ENCODE results near the gene RAB11FIP4. TPM values are rescaled to one million over a fixed set of nuclear protein-coding genes. Genes with fewer than 3 reads are reported as not detected.

Gene RAB11FIP4
- polyA plus RNA-seq, 1 of the 3 experiments (the other 2 are of a cell fraction) = 9.4 TPM

GRCh38 chr17:31355935-31356334 lies 35.5 kb upstream of the RAB11FIP4 start:
- H3K4me2 ChIP-seq = no peak overlapping the region
- no peak overlapping the region for H3K27ac ChIP-seq (ENCODE audit: low read depth in 2 of 2, low read length in 1 of 2)
- H3K9me3 ChIP-seq = no peaks in the 10 kb centered on the region
- H3K79me2 ChIP-seq (ENCODE audit: insufficient read depth) = no peaks in the 10 kb centered on the region
- no peaks in the 10 kb centered on the region for H3K4me1 ChIP-seq (ENCODE audit: control insufficient read depth in 1 of 2, insufficient read depth in 2 of 2, low read depth in 1 of 2, low read length in 1 of 2)
- no peak overlapping the region for H3K4me3 ChIP-seq (ENCODE audit: low read depth in 2 of 2, low read length in 1 of 2)
- H3K27me3 ChIP-seq (ENCODE audit: insufficient read depth) = no peaks in the 10 kb centered on the region
- peaks cover 6% of the 10 kb centered on the region for H3F3A ChIP-seq (replicated peaks; ENCODE audit: insufficient read depth)
- H2AFZ ChIP-seq (ENCODE audit: low read depth) = no peak overlapping the region
- ChIA-PET CTCF (interaction anchor here (0.7 to 1.2 kb wide), 3 partner anchors 11 to 33 kb away, joined by 3 to 4 read pairs (median 4); no protein-coding TSS in a partner anchor), POLR2A (no interaction called here)
- H4K20me1 ChIP-seq (ENCODE audit: insufficient read depth) = no peaks in the 10 kb centered on the region
- no peak for TF ChIP-seq NRF1 (IDR thresholded peaks at IDR 0.05; ENCODE audit: low read depth, low read length)
- TF ChIP-seq, protein P1, sequence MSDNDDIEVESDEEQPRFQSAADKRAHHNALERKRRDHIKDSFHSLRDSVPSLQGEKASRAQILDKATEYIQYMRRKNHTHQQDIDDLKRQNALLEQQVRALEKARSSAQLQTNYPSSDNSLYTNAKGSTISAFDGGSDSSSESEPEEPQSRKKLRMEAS (IDR thresholded peaks at IDR 0.05; ENCODE audit: low read depth) = no peak
- TF ChIP-seq, protein P2, sequence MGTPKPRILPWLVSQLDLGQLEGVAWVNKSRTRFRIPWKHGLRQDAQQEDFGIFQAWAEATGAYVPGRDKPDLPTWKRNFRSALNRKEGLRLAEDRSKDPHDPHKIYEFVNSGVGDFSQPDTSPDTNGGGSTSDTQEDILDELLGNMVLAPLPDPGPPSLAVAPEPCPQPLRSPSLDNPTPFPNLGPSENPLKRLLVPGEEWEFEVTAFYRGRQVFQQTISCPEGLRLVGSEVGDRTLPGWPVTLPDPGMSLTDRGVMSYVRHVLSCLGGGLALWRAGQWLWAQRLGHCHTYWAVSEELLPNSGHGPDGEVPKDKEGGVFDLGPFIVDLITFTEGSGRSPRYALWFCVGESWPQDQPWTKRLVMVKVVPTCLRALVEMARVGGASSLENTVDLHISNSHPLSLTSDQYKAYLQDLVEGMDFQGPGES (IDR thresholded peaks at IDR 0.05; ENCODE audit: low read depth, low read length) = no peak
- no peak for TF ChIP-seq FOXJ3 (CRISPR knock-in tag; IDR thresholded peaks at IDR 0.05)
- TF ChIP-seq TEAD4 (IDR thresholded peaks at IDR 0.05; ENCODE audit: borderline replicate concordance, insufficient read depth) = no peak
- no peak for TF ChIP-seq TAF1 (IDR thresholded peaks at IDR 0.05; ENCODE audit: borderline replicate concordance, low read depth, low read length)
- TF ChIP-seq SMC3 (IDR thresholded peaks at IDR 0.05; ENCODE audit: low read depth, low read length) = no peak
- no peak for TF ChIP-seq FOXM1 (IDR thresholded peaks at IDR 0.05; ENCODE audit: low read depth)
- no peak for TF ChIP-seq FOSL2 (IDR thresholded peaks at IDR 0.05; ENCODE audit: borderline replicate concordance, low read depth)
- no peak for TF ChIP-seq NFIC (IDR thresholded peaks at IDR 0.05; ENCODE audit: borderline replicate concordance)
- TF ChIP-seq SIN3A (IDR thresholded peaks at IDR 0.05; ENCODE audit: borderline replicate concordance, low read depth, low read length) = no peak
- TF ChIP-seq POLR2AphosphoS5 (IDR thresholded peaks at IDR 0.05; ENCODE audit: low read depth, low read length) = no peak
- TF ChIP-seq TCF12 (IDR thresholded peaks at IDR 0.05) = no peak
- no peak for TF ChIP-seq YY1 (IDR thresholded peaks at IDR 0.05; ENCODE audit: low read depth)
- TF ChIP-seq GATA2 (CRISPR knock-in tag; IDR thresholded peaks at IDR 0.05) = no peak
- no peak for TF ChIP-seq RAD21 (IDR thresholded peaks at IDR 0.05; ENCODE audit: low read length)
- no peak for TF ChIP-seq CHD2 (IDR thresholded peaks at IDR 0.05; ENCODE audit: low read length, partially characterized antibody)
- TF ChIP-seq, protein P3, sequence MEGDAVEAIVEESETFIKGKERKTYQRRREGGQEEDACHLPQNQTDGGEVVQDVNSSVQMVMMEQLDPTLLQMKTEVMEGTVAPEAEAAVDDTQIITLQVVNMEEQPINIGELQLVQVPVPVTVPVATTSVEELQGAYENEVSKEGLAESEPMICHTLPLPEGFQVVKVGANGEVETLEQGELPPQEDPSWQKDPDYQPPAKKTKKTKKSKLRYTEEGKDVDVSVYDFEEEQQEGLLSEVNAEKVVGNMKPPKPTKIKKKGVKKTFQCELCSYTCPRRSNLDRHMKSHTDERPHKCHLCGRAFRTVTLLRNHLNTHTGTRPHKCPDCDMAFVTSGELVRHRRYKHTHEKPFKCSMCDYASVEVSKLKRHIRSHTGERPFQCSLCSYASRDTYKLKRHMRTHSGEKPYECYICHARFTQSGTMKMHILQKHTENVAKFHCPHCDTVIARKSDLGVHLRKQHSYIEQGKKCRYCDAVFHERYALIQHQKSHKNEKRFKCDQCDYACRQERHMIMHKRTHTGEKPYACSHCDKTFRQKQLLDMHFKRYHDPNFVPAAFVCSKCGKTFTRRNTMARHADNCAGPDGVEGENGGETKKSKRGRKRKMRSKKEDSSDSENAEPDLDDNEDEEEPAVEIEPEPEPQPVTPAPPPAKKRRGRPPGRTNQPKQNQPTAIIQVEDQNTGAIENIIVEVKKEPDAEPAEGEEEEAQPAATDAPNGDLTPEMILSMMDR (IDR thresholded peaks at IDR 0.05) = no peak
- TF ChIP-seq RFX5 (IDR thresholded peaks at IDR 0.05; ENCODE audit: low read length) = no peak
- peaks cover 72 to 85% of the 10 kb centered on the region in 2 experiments for H3K36me3 ChIP-seq (replicated peaks in 1 of 2; ENCODE audit: control insufficient read depth in 1 of 2, insufficient read depth in 2 of 2, low read length in 1 of 2)
- H3K9ac ChIP-seq = no peak overlapping the region
- no peaks in the 10 kb centered on the region for H3K9me2 ChIP-seq
- WGBS (ENCODE audit: low lambda C conversion rate) = 85% methylated on average over 1 of the region's 1 CpG
- no peak for DNase-seq
